PC-9 (cell line): ENCODE data around the gene PADI6.

Experiments
- EZH2 ChIP-seq: fragments of 200-600 bp; sonication (generic); IDR thresholded peaks from 2 replicates; pipeline ENCODE4 v1.8.0; 2017; ENCODE audit warnings: antibody characterized with exemption, low read depth
- TF ChIP-seq, protein P1 (sequence below): fragments of 200-600 bp; sonication (generic); conservative IDR thresholded peaks from 2 replicates; pipeline ENCODE4 v1.6.1; 2017; ENCODE audit warnings: mixed run types, antibody characterized with exemption, mild to moderate bottlenecking, moderate library complexity

DNA sequence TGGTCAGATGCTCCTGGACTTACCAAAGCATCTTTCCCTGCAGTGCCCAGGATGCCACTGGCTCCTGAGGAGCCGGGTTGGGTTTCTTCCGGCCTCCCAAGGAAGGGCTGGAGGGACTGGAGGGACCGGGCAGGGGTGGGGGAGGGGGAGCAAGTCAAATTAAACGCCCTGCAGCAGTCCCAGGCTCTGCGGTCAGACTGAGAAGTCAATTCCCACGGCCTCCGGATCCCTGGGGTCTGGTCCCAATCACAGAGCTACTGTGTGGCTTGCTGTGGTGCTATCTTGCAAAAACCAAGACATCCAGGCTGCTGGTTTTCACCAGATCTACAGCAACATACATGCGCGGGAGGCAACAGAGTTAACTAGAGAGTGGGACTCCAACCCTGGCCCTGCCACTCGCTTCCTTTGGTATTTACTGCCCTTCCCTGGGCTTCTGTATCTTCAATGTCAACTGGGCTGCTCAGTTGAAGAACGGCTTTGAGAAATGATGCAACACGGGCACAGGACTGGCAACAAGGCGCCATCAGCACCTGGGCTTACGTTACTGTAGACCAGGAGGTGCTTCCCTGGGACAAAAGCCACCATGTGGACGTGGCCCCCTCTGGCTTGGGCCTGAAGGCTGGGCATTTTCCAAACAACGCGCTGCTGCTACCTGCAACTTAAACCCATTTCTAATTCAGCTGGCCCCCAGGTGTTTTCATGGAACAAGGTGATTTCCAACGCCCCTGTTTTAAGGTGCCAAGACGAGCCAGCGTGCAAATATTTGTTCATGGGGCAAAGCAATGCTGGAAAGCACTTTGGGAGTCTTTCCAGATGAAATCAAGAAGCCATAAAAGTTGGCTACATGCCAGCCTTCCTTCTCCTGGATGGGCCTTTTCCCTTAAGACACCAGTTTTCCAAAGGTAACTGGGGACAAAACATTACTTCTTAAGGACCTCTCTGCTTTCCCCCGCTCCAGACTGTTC is 56.0 kb downstream of the PADI6 start:
- TF ChIP-seq, protein P1, sequence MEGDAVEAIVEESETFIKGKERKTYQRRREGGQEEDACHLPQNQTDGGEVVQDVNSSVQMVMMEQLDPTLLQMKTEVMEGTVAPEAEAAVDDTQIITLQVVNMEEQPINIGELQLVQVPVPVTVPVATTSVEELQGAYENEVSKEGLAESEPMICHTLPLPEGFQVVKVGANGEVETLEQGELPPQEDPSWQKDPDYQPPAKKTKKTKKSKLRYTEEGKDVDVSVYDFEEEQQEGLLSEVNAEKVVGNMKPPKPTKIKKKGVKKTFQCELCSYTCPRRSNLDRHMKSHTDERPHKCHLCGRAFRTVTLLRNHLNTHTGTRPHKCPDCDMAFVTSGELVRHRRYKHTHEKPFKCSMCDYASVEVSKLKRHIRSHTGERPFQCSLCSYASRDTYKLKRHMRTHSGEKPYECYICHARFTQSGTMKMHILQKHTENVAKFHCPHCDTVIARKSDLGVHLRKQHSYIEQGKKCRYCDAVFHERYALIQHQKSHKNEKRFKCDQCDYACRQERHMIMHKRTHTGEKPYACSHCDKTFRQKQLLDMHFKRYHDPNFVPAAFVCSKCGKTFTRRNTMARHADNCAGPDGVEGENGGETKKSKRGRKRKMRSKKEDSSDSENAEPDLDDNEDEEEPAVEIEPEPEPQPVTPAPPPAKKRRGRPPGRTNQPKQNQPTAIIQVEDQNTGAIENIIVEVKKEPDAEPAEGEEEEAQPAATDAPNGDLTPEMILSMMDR = no peak
- TF ChIP-seq EZH2 = no peak
